LNCAP (cell line): ENCODE measurements around the gene SLC13A4.

Source experiments
- CTCF ChIP-seq: fragments of 450-650 bp; IDR thresholded peaks from 2 replicates; pipeline ENCODE4 v1.5.1; 2017; ENCODE audit warnings: mild to moderate bottlenecking

SLC13A4 gene

DNA sequence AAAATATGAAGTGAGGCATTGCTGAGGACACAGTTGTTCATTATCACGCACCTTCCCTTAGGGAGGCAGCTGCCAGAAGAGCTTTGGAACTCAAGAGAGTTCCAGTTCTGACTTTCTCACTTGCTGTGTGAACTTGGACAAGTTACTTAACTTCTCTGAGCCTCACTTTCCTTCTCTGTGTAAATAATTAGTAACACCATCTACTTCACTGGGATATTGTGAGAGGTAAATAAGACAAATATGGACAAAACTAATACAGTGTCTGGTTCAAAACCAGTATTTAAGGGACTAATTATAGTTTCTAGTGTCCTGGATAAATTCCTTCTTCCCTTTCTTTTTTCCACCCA lies 6.3 kb upstream of the SLC13A4 start:
- TF ChIP-seq CTCF: no peak

- TF ChIP-seq CTCF: no peak
Measured at GRCh38 chr7:135733603-135734342, 5.8 kb upstream of the SLC13A4 start.

DNA sequence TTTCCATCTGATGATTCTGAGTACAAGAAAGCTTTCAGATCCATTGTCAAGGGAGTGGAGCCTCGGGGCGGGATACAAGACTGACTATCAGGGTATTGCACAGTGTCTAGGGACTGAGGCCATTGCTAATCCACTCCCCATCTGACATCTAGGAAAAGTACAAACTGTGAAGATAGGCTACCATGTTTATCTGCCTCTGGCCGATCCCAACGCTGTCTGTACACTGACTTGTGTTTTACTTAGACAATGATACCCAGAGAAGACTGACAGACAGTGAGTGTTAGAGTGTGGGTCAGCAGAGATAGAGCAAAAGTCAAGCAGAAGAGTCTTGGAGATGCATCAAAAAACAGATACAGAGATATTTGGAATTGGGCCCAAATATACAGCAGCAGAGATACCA lies 3.1 kb upstream of the SLC13A4 start:
- no peak for TF ChIP-seq CTCF

DNA sequence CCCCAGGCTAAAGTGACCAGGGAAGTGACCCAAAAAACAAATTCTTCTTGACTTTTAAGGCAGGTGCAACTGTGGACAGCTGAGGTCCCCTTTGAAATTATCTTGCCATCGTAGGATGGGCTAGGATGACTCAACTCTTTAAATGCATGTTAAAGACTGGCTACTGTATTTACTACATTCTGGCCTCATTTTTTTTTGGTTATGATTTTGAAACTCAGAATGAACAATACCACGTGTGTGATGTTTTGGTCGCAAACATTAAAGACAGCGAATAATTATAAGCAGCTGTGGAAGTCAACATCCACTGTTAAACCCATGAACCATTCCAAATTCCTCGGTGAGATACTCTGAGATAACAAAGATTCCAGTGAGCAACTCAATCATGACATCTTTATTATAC lies 1.2 kb upstream of the SLC13A4 start:
- no peak for TF ChIP-seq CTCF

- TF ChIP-seq CTCF: no peak
Measured at GRCh38 chr7:135726911-135727673, 894 bp downstream of the SLC13A4 start.

DNA sequence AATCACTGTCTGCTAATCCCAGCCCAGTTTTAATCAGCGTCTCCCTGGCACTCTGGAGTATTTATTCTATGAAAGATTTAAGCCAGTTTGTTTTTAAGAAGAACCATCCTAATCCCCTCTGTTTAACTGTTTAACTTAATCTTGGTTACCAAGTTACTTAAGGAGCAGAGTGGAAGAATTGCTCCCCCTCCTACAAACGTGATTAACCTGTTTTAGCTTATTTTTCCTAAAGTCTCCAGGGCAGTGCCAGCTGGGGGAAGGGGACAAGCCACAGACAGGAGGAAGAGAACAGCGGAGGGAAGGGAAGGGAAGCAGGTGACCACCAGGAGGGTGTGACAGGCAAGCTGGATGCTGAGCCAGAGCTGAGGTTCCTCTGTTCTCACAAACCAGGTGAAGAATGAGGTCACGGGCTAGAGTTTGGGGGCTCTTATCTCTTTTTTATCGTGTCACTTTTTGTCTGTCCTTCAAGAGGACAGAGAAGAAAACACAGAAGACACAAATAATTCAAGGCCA lies 1.7 kb downstream of the SLC13A4 start:
- TF ChIP-seq CTCF: no peak

DNA sequence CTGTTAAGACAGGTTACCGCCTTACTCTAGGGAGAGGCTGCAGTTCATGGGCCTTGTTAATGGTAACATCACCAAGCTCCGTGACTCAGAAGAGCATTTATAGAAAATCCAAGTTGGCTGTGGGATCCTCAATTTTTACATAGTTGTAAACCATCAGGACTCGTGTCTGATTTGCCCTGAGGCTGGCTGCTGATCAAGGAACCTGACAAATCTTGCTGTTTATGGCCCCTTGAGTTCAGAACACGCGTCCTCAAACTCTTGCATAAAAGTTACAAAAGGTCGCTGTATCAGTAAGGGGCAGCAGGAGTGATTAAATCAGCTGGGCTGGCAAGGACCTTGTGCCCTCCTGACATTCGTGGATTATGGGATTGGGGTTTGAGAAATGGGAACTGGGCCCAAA lies 4.6 kb downstream of the SLC13A4 start:
- no peak for TF ChIP-seq CTCF
